ENCODE measurements around the gene DACH1.

The DACH1 gene

GRCh38 chr13:71801781-71802180 lies 65.2 kb downstream of the DACH1 start:
- H3K4me3 ChIP-seq (ENCODE audit: low read depth, low read length): no peak overlapping the region
- no peaks in the 10 kb centered on the region for H3K79me1 ChIP-seq (ENCODE audit: low read length)
- H4K91ac ChIP-seq (ENCODE audit: low read depth, low read length): no peak overlapping the region
- no peaks in the 10 kb centered on the region for H3K4me1 ChIP-seq (ENCODE audit: control insufficient read depth in 1 of 2, insufficient read depth in 2 of 2, low read length in 2 of 2)
- H2BK120ac ChIP-seq (ENCODE audit: insufficient read depth, low read length, poor library complexity): no peak overlapping the region
- H3K23ac ChIP-seq (ENCODE audit: low read length): no peak overlapping the region
- H4K8ac ChIP-seq (ENCODE audit: low read depth, low read length): no peak overlapping the region
- H3K27ac ChIP-seq (ENCODE audit: low read depth, low read length): no peak overlapping the region
- H3K4ac ChIP-seq (ENCODE audit: low read depth, low read length): no peak overlapping the region
- H3K79me2 ChIP-seq (ENCODE audit: control insufficient read depth, insufficient read depth, low read length, poor library complexity): no peaks in the 10 kb centered on the region
- H3K14ac ChIP-seq (ENCODE audit: low read length): no peak overlapping the region
- no peak overlapping the region for H3K18ac ChIP-seq (ENCODE audit: low read length)
- H3K9ac ChIP-seq (ENCODE audit: low read length): no peak overlapping the region
- no peaks in the 10 kb centered on the region for H3K27me3 ChIP-seq (ENCODE audit: insufficient read depth, low read length)
- no peak overlapping the region for H2BK5ac ChIP-seq (ENCODE audit: low read depth, low read length, poor library complexity)
- no peak overlapping the region for H3K4me2 ChIP-seq (ENCODE audit: low read length)
- H4K12ac ChIP-seq (ENCODE audit: low read depth, low read length): no peak overlapping the region
- H3K36me3 ChIP-seq (ENCODE audit: control insufficient read depth in 1 of 2, insufficient read depth in 2 of 2, low read length in 2 of 2): no peaks in the 10 kb centered on the region
- H2AK5ac ChIP-seq (ENCODE audit: low read length): no peak overlapping the region
- DNase-seq: no peak
- no peak overlapping the region for H2AFZ ChIP-seq (ENCODE audit: insufficient read depth, low read length, poor library complexity)
- H3K9me3 ChIP-seq (ENCODE audit: insufficient read depth, low read depth, low read length): no peaks in the 10 kb centered on the region
- H2BK12ac ChIP-seq (ENCODE audit: low read length): no peak overlapping the region
- no CpG with 5 or more reads among the region's 2 CpGs for WGBS (ENCODE audit: extremely low coverage, insufficient coverage, insufficient read length)

- Histone ChIP-seq H3K79me1 (ENCODE audit: low read length) (no peaks in the 10 kb centered on the region), H2BK5ac (ENCODE audit: low read depth, low read length, poor library complexity) (no peak overlapping the region), H3K36me3 (ENCODE audit: control insufficient read depth in 1 of 2, insufficient read depth in 2 of 2, low read length in 2 of 2) (no peaks in the 10 kb centered on the region), H3K4ac (ENCODE audit: low read depth, low read length) (no peak overlapping the region), H2BK120ac (ENCODE audit: insufficient read depth, low read length, poor library complexity) (no peak overlapping the region), H3K14ac (ENCODE audit: low read length) (no peak overlapping the region), H2AFZ (ENCODE audit: insufficient read depth, low read length, poor library complexity) (no peak overlapping the region), H3K4me2 (ENCODE audit: low read length) (no peak overlapping the region), H3K4me1 (ENCODE audit: control insufficient read depth in 1 of 2, insufficient read depth in 2 of 2, low read length in 2 of 2) (no peaks in the 10 kb centered on the region), H3K27ac (ENCODE audit: low read depth, low read length) (no peak overlapping the region), H2AK5ac (ENCODE audit: low read length) (no peak overlapping the region), H3K9me3 (ENCODE audit: insufficient read depth, low read depth, low read length) (no peaks in the 10 kb centered on the region), H3K9ac (ENCODE audit: low read length) (no peak overlapping the region), H2BK12ac (ENCODE audit: low read length) (no peak overlapping the region), H3K23ac (ENCODE audit: low read length) (no peak overlapping the region), H3K4me3 (ENCODE audit: low read depth, low read length) (no peak overlapping the region), H4K8ac (ENCODE audit: low read depth, low read length) (no peak overlapping the region), H4K12ac (ENCODE audit: low read depth, low read length) (no peak overlapping the region), H3K27me3 (ENCODE audit: insufficient read depth, low read length) (no peaks in the 10 kb centered on the region), H3K79me2 (ENCODE audit: control insufficient read depth, insufficient read depth, low read length, poor library complexity) (no peaks in the 10 kb centered on the region), H3K18ac (ENCODE audit: low read length) (no peak overlapping the region), H4K91ac (ENCODE audit: low read depth, low read length) (no peak overlapping the region)
- WGBS (ENCODE audit: extremely low coverage, insufficient coverage, insufficient read length): no CpG with 5 or more reads among the region's 3 CpGs
- no peak for DNase-seq
Observed at GRCh38 chr13:71801165-71801760, 65.7 kb downstream of the DACH1 start.

GRCh38 chr13:71799324-71799723 lies 67.7 kb downstream of the DACH1 start:
- Histone ChIP-seq H3K18ac (ENCODE audit: low read length) (no peak overlapping the region), H4K8ac (ENCODE audit: low read depth, low read length) (no peak overlapping the region), H3K4ac (ENCODE audit: low read depth, low read length) (no peak overlapping the region), H3K79me1 (ENCODE audit: low read length) (no peaks in the 10 kb centered on the region), H2AFZ (ENCODE audit: insufficient read depth, low read length, poor library complexity) (no peak overlapping the region), H3K9ac (ENCODE audit: low read length) (no peak overlapping the region), H3K9me3 (ENCODE audit: insufficient read depth, low read depth, low read length) (no peaks in the 10 kb centered on the region), H2AK5ac (ENCODE audit: low read length) (no peak overlapping the region), H3K14ac (ENCODE audit: low read length) (no peak overlapping the region), H3K36me3 (ENCODE audit: control insufficient read depth in 1 of 2, insufficient read depth in 2 of 2, low read length in 2 of 2) (no peaks in the 10 kb centered on the region), H4K12ac (ENCODE audit: low read depth, low read length) (no peak overlapping the region), H3K4me2 (ENCODE audit: low read length) (no peak overlapping the region), H3K4me3 (ENCODE audit: low read depth, low read length) (no peak overlapping the region), H2BK12ac (ENCODE audit: low read length) (no peak overlapping the region), H3K27me3 (ENCODE audit: insufficient read depth, low read length) (no peaks in the 10 kb centered on the region), H2BK120ac (ENCODE audit: insufficient read depth, low read length, poor library complexity) (no peak overlapping the region), H2BK5ac (ENCODE audit: low read depth, low read length, poor library complexity) (no peak overlapping the region), H3K4me1 (ENCODE audit: control insufficient read depth in 1 of 2, insufficient read depth in 2 of 2, low read length in 2 of 2) (no peaks in the 10 kb centered on the region), H4K91ac (ENCODE audit: low read depth, low read length) (no peak overlapping the region), H3K79me2 (ENCODE audit: control insufficient read depth, insufficient read depth, low read length, poor library complexity) (no peaks in the 10 kb centered on the region), H3K27ac (ENCODE audit: low read depth, low read length) (no peak overlapping the region), H3K23ac (ENCODE audit: low read length) (no peak overlapping the region)
- WGBS (ENCODE audit: extremely low coverage, insufficient coverage, insufficient read length): no CpG with 5 or more reads among the region's 4 CpGs
- no peak for DNase-seq

- H4K8ac ChIP-seq (ENCODE audit: low read depth, low read length): no peak overlapping the region
- no CpG with 5 or more reads among the region's 1 CpG for WGBS (ENCODE audit: extremely low coverage, insufficient coverage, insufficient read length)
Observed at GRCh38 chr13:71798707-71799106, 68.3 kb downstream of the DACH1 start.

More at GRCh38 chr13:71798707-71799106, 68.3 kb downstream of the DACH1 start:
- Histone ChIP-seq H3K9ac (ENCODE audit: low read length) (no peak overlapping the region), H3K4me2 (ENCODE audit: low read length) (no peak overlapping the region), H2BK120ac (ENCODE audit: insufficient read depth, low read length, poor library complexity) (no peak overlapping the region), H2BK12ac (ENCODE audit: low read length) (no peak overlapping the region), H3K27ac (ENCODE audit: low read depth, low read length) (no peak overlapping the region), H3K9me3 (ENCODE audit: insufficient read depth, low read depth, low read length) (no peaks in the 10 kb centered on the region), H3K79me2 (ENCODE audit: control insufficient read depth, insufficient read depth, low read length, poor library complexity) (no peaks in the 10 kb centered on the region), H2BK5ac (ENCODE audit: low read depth, low read length, poor library complexity) (no peak overlapping the region), H3K18ac (ENCODE audit: low read length) (no peak overlapping the region), H3K4ac (ENCODE audit: low read depth, low read length) (no peak overlapping the region), H3K23ac (ENCODE audit: low read length) (no peak overlapping the region), H2AFZ (ENCODE audit: insufficient read depth, low read length, poor library complexity) (no peak overlapping the region), H3K4me3 (ENCODE audit: low read depth, low read length) (no peak overlapping the region), H2AK5ac (ENCODE audit: low read length) (no peak overlapping the region), H3K27me3 (ENCODE audit: insufficient read depth, low read length) (no peaks in the 10 kb centered on the region), H4K12ac (ENCODE audit: low read depth, low read length) (no peak overlapping the region), H3K4me1 (ENCODE audit: control insufficient read depth in 1 of 2, insufficient read depth in 2 of 2, low read length in 2 of 2) (no peaks in the 10 kb centered on the region), H3K79me1 (ENCODE audit: low read length) (no peaks in the 10 kb centered on the region), H3K36me3 (ENCODE audit: control insufficient read depth in 1 of 2, insufficient read depth in 2 of 2, low read length in 2 of 2) (no peaks in the 10 kb centered on the region), H3K14ac (ENCODE audit: low read length) (no peak overlapping the region), H4K91ac (ENCODE audit: low read depth, low read length) (no peak overlapping the region)
- DNase-seq: no peak
